ENCODE results near the gene ATG4C. TPM values are rescaled to one million over a fixed set of nuclear protein-coding genes. Genes with fewer than 3 reads are reported as not detected.

ATG4C gene
- total RNA-seq, 1 donor from 2014 or later: 9.7 TPM

DNA sequence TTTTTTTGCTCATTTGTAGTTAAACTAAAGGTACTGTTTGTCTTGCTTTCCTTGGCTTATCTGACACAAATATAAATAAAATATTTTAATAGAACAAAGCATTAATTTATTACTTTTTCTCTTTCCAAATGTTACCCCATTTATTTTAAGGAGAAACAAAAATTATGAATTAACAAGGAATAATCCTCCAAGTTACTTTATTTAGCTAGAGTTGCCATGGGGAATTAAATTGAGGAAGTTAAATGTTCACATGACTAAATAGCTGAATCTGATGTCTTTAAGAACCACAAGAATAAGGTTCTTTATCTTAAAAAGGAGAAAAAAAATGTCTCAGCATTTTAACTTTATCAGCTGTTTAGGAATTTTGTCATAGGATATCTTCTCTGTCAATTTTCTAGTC, 12.3 kb downstream of the ATG4C start:
- intact Hi-C loops (cut with DNase I): no loop called here

DNA sequence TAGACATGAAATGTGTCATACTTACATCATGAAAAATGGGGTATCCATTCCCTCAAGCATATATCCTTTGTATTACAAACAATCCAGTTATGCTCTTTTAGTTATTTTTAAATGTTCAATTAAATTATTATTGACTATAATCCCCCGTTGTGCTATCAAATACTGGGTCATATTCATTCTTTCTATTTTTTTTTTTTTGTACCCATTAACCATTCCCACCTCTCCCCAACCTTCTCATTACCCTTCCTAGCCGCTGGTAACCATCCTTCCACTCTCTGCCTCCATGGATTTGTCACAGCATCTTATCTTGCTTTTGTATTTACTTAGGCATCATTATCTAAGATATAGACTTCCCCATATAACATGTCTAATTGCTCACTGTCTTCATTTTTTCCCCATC, 15.8 kb downstream of the ATG4C start:
- H3K27ac ChIP-seq: no peak overlapping the region
- no peak overlapping the region for H3K4me3 ChIP-seq
- intact Hi-C loops (cut with DNase I): no loop called here
- DNase-seq (ENCODE audit: low spot score in 2 of 2): no peak
- no peaks in the 10 kb centered on the region for H3K27me3 ChIP-seq
- H3K36me3 ChIP-seq: peaks cover 0 to 5% of the 10 kb centered on the region in 2 donors
- H3K9me3 ChIP-seq: no peaks in the 10 kb centered on the region
- TF ChIP-seq, protein P1, sequence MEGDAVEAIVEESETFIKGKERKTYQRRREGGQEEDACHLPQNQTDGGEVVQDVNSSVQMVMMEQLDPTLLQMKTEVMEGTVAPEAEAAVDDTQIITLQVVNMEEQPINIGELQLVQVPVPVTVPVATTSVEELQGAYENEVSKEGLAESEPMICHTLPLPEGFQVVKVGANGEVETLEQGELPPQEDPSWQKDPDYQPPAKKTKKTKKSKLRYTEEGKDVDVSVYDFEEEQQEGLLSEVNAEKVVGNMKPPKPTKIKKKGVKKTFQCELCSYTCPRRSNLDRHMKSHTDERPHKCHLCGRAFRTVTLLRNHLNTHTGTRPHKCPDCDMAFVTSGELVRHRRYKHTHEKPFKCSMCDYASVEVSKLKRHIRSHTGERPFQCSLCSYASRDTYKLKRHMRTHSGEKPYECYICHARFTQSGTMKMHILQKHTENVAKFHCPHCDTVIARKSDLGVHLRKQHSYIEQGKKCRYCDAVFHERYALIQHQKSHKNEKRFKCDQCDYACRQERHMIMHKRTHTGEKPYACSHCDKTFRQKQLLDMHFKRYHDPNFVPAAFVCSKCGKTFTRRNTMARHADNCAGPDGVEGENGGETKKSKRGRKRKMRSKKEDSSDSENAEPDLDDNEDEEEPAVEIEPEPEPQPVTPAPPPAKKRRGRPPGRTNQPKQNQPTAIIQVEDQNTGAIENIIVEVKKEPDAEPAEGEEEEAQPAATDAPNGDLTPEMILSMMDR (IDR thresholded peaks at IDR 0.05): no peak
- H3K4me1 ChIP-seq: no peaks in the 10 kb centered on the region

More for the DNA sequence above, 12.3 kb downstream of the ATG4C start:
- Histone ChIP-seq H3K4me1 (no peaks in the 10 kb centered on the region), H3K27ac (no peak overlapping the region), H3K27me3 (no peaks in the 10 kb centered on the region), H3K4me3 (no peak overlapping the region), H3K36me3 (no peaks in the 10 kb centered on the region), H3K9me3 (no peaks in the 10 kb centered on the region)
- TF ChIP-seq, protein P1 (IDR thresholded peaks at IDR 0.05): no peak
- DNase-seq (ENCODE audit: low spot score in 2 of 2): no peak

DNA sequence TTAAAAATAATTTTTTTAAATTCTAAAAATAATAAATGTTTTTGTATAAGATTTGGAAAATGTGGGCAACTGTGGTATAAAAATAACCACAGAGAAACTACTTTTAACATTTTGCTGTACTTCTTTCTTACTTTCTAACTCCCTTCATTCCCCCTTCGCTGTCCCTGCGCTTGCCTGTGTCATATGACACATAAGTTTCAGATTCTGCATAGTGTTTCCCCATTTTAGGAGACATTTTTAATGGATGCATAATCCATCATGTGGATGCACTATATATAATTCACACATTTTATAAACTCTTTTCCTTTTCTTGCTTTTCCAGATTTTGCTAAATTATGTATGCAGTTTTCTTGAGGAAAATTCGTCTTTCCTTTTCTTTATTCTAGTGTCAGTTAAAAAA, 16.3 kb downstream of the ATG4C start:
- no peak for DNase-seq (ENCODE audit: low spot score in 2 of 2)
- H3K4me1 ChIP-seq: no peaks in the 10 kb centered on the region
- H3K4me3 ChIP-seq: no peak overlapping the region
- H3K9me3 ChIP-seq: no peaks in the 10 kb centered on the region
- no peak overlapping the region for H3K27ac ChIP-seq
- H3K36me3 ChIP-seq: peaks cover 0 to 5% of the 10 kb centered on the region in 2 donors
- no peaks in the 10 kb centered on the region for H3K27me3 ChIP-seq
- TF ChIP-seq, protein P1 (IDR thresholded peaks at IDR 0.05): no peak
- intact Hi-C loops (cut with DNase I): no loop called here

DNA sequence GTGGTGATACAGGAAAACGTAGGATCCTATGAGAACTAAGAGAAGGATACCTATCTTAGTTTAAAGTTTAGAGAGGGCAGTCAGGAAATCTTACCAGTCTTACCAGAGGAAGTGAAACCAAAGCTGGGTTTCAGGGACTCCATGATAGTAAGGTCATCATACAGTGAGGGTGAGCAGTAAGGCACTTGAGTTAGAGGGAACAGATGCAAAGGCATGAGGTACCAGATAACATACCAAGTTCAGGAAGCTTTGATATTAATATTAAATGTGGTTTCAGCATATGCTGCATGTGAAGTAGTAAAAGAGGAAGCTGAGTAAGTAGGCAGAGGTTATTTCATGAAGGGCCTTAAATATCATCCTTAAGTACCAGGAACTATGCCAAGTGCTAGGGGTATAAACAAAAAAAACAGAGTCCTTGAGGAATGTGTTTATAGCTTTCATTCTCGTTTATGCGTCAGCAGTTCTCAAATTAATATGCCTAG, 16.9 kb downstream of the ATG4C start:
- TF ChIP-seq, protein P1 (IDR thresholded peaks at IDR 0.05): no peak
- intact Hi-C loops (cut with DNase I): no loop called here

DNA sequence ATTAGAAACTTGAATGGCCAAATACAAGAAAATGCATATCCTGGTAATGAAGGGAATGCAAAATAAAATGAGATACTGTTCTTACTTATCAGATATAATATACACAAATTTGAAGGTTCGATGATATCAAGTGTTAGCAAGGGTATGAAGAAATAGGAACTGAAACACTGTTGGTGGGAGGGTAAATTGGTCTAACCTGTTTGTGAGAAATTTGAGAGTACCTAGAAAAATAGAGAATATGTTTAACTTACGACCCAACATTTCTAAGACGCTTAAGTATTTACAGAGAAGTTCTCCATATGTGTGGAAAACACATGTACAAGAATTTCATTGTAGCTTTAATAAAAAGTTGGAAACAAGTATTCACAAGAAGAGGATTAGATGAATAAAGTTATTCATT, 25.9 kb downstream of the ATG4C start:
- intact Hi-C loops (cut with DNase I): no loop called here
- DNase-seq (ENCODE audit: low spot score in 2 of 2): no peak
- H3K27ac ChIP-seq: no peak overlapping the region
- peaks cover 10 to 30% of the 10 kb centered on the region in 2 donors for H3K36me3 ChIP-seq
- no peaks in the 10 kb centered on the region for H3K27me3 ChIP-seq
- H3K4me1 ChIP-seq: no peaks in the 10 kb centered on the region
- TF ChIP-seq, protein P1 (IDR thresholded peaks at IDR 0.05): no peak
- H3K9me3 ChIP-seq: no peaks in the 10 kb centered on the region
- no peak overlapping the region for H3K4me3 ChIP-seq

More for the DNA sequence above, 16.9 kb downstream of the ATG4C start:
- H3K9me3 ChIP-seq: no peaks in the 10 kb centered on the region
- H3K27ac ChIP-seq: no peak overlapping the region
- H3K27me3 ChIP-seq: no peaks in the 10 kb centered on the region
- no peak for DNase-seq (ENCODE audit: low spot score in 2 of 2)
- H3K4me1 ChIP-seq: no peaks in the 10 kb centered on the region
- peaks cover 0 to 5% of the 10 kb centered on the region in 2 donors for H3K36me3 ChIP-seq
- no peak overlapping the region for H3K4me3 ChIP-seq
